Stomach (tissue), 9 donors: ENCODE data around the gene IZUMO1. TPM values are rescaled to one million over a fixed set of nuclear protein-coding genes. Genes with fewer than 3 reads are reported as not detected.

Experiments used
- DNase-seq, 2 donors: peaks; one replicate each; pipeline versions ENCODE4 v3.0.0 to v3.0.0-alpha.2; 2013 to 2019
- H3K27ac ChIP-seq, 5 donors: fragments of 200-600 bp in 4 of 5; sonication (generic) in 4 of 5; one replicate each; pipeline ENCODE4 v1.5.1; 2013 to 2019; ENCODE audit warnings: mild to moderate bottlenecking in 1 of 5, moderate library complexity in 1 of 5
- H3K27me3 ChIP-seq, 3 donors: fragments of 200-600 bp; sonication (generic); one replicate each; pipeline ENCODE4 v1.5.1; 2017 to 2019; ENCODE audit warnings: mixed run types in 1 of 3
- H3K36me3 ChIP-seq, 4 donors: fragments of 200-600 bp; sonication (generic); 1 replicate in 3 of 4; 2 replicates in 1 of 4; pipeline ENCODE4 v1.5.1; 2016 to 2019
- H3K4me1 ChIP-seq, 4 donors: fragments of 200-600 bp; sonication (generic); one replicate each; pipeline ENCODE4 v1.5.1; 2016 to 2019
- H3K4me3 ChIP-seq, 4 donors: fragments of 200-600 bp; sonication (generic) in 3 of 4; one replicate each; pipeline ENCODE4 v1.5.1; 2016 to 2019; ENCODE audit warnings: mild to moderate bottlenecking in 1 of 4
- H3K9me3 ChIP-seq, 4 donors: fragments of 200-600 bp; sonication (generic); one replicate each; pipeline ENCODE4 v1.5.1; 2016 to 2019
- CTCF ChIP-seq, 7 experiments: fragments of 450-650 bp in 4 of 7; fragments of 200-600 bp in 3 of 7; sonication (generic) in 3 of 7; IDR thresholded peaks; one replicate each; pipeline ENCODE4 v1.5.1; 2016 to 2019; ENCODE audit warnings: antibody characterized with exemption in 7 of 7, control low read depth in 2 of 7, mild to moderate bottlenecking in 1 of 7
- EP300 ChIP-seq: sonication (generic); formaldehyde crosslinking; IDR thresholded peaks from one replicate; pipeline ENCODE4 v1.6.1; 2017; ENCODE audit warnings: antibody characterized with exemption
- POLR2A ChIP-seq, 4 donors: fragments of 450-650 bp; IDR thresholded peaks; one replicate each; pipeline ENCODE4 v1.6.1; 2016; ENCODE audit warnings: antibody characterized with exemption in 4 of 4, control low read depth in 2 of 4, mild to moderate bottlenecking in 1 of 4, moderate library complexity in 1 of 4
- POLR2AphosphoS5 ChIP-seq, 3 donors: sonication (generic); formaldehyde crosslinking; IDR thresholded peaks; one replicate each; pipeline ENCODE4 v1.6.1; 2016; ENCODE audit warnings: antibody characterized with exemption in 3 of 3
- whole genome bisulfite sequencing, 5 donors: extraction: QIAGEN DNeasy Blood & Tissue Kit in 3 of 5; methylation state at CpG; one replicate each; pipeline versions ENCODE4 v1.1.5 to v1.1.7; 2013 to 2018; 5-methylcytosine and 5-hydroxymethylcytosine counted together
- intact Hi-C: fragments of 100-400 bp; cut with DNase I; formaldehyde crosslinking; loops from one replicate; pipeline ENCODE4 v1.15.1; 2023; ENCODE audit warnings: low total_unique reads
- polyA plus RNA-seq, 3 donors: library from polyadenylated mRNA; stranded (reverse); fragments of 200-250 nt; gene quantifications; one replicate each; pipeline ENCODE4 v1.2.3, GENCODE V29; 2013
- total RNA-seq, 5 donors: library from RNA; depleted of rRNA; stranded (reverse); fragments of >200 nt; gene quantifications; one replicate each; pipeline versions ENCODE4 v1.1.0 to v1.2.3, GENCODE V29; 2014 to 2016
- donor health status: healthy with polysubstance abuse.
- donor health status: Bipolar disorder and iron deficiency.
- donor health status: healthy.

The IZUMO1 gene
- total and polyA plus RNA-seq, 8 donors: 0.62 to 14.3 (median 4.0) TPM; not detected in 3

- TF ChIP-seq EP300 (no peak), POLR2A (IDR thresholded peaks at IDR 0.05) (no peak), CTCF (IDR thresholded peaks at IDR 0.05) (no peak), POLR2AphosphoS5 (IDR thresholded peaks at IDR 0.05) (no peak)
- DNase-seq: peak in 1 of 2 donors; percentile 70
- Histone ChIP-seq H3K4me1 (peaks cover 0 to 16% (median 9%) of the 10 kb centered on the region in 4 donors), H3K9me3 (no peaks in the 10 kb centered on the region), H3K4me3 (peak overlapping the region in 3 of 4 donors; percentile 1 to 34 (median 6)), H3K27me3 (peaks cover 0 to 7% (median 0%) of the 10 kb centered on the region in 3 donors), H3K36me3 (peaks cover 0 to 14% (median 5%) of the 10 kb centered on the region in 4 donors), H3K27ac (peak overlapping the region in 2 of 5 donors; percentile 15 to 16)
- intact Hi-C loops: no loop called here
- 62 to 75% (median 68%) methylated on average over 40 to 77 of the region's 77 CpGs for WGBS, 5 donors
These were observed 17.6 kb downstream of the IZUMO1 start for GRCh38 chr19:48728911-48729664.

- Histone ChIP-seq H3K9me3 (no peaks in the 10 kb centered on the region), H3K4me1 (peaks cover under 1 to 20% (median 9%) of the 10 kb centered on the region in 4 donors), H3K4me3 (no peak overlapping the region), H3K36me3 (peaks cover 0 to 6% (median 2%) of the 10 kb centered on the region in 4 donors), H3K27ac (peak overlapping the region in 4 of 5 donors; percentile 61 to 70 (median 66)), H3K27me3 (peaks cover 0 to 7% (median 0%) of the 10 kb centered on the region in 3 donors)
- no peak for TF ChIP-seq EP300
- no peak for TF ChIP-seq POLR2A (IDR thresholded peaks at IDR 0.05)
- no peak for TF ChIP-seq POLR2AphosphoS5 (IDR thresholded peaks at IDR 0.05)
- DNase-seq: peak in 1 of 2 donors; percentile 66
- WGBS, 5 donors: 76 to 86% (median 83%) methylated on average over 2 of the region's 2 CpGs
- intact Hi-C loops: no loop called here
These were observed 20.2 kb downstream of the IZUMO1 start for GRCh38 chr19:48726556-48726955.

- WGBS, 5 donors: 44 to 55% (median 53%) methylated on average over 11 of the region's 11 CpGs
- Histone ChIP-seq H3K27ac (peak overlapping the region; percentile 2 to 70 (median 66)), H3K36me3 (peaks cover 0 to 6% (median 2%) of the 10 kb centered on the region in 4 donors), H3K27me3 (peaks cover 0 to under 1% (median 0%) of the 10 kb centered on the region in 3 donors), H3K4me1 (peaks cover 9 to 33% (median 16%) of the 10 kb centered on the region in 4 donors), H3K4me3 (no peak overlapping the region), H3K9me3 (no peaks in the 10 kb centered on the region)
- TF ChIP-seq EP300: no peak
- TF ChIP-seq POLR2A (IDR thresholded peaks at IDR 0.05): no peak
- TF ChIP-seq CTCF (IDR thresholded peaks at IDR 0.05): no peak
- TF ChIP-seq POLR2AphosphoS5 (IDR thresholded peaks at IDR 0.05): no peak
- DNase-seq: peak in 1 of 2 donors; percentile 92
- intact Hi-C loops: no loop called here
These were observed 21.6 kb downstream of the IZUMO1 start for GRCh38 chr19:48724796-48725753.

- DNase-seq: no peak
- H3K27me3 ChIP-seq: no peaks in the 10 kb centered on the region
- no peak overlapping the region for H3K4me3 ChIP-seq
- TF ChIP-seq CTCF (IDR thresholded peaks at IDR 0.05): no peak
- TF ChIP-seq POLR2A (IDR thresholded peaks at IDR 0.05): no peak
- TF ChIP-seq POLR2AphosphoS5 (IDR thresholded peaks at IDR 0.05): no peak
- no peak for TF ChIP-seq EP300
- intact Hi-C loops: no loop called here
- H3K27ac ChIP-seq: no peak overlapping the region
- peaks cover 13 to 58% (median 29%) of the 10 kb centered on the region in 4 donors for H3K4me1 ChIP-seq
- WGBS, 5 donors: 78 to 86% (median 81%) methylated on average over 11 of the region's 11 CpGs
- peaks cover 0 to 6% (median 2%) of the 10 kb centered on the region in 4 donors for H3K36me3 ChIP-seq
- H3K9me3 ChIP-seq: no peaks in the 10 kb centered on the region
These were observed 24.5 kb downstream of the IZUMO1 start for GRCh38 chr19:48722196-48722708.
